Right lobe of liver (tissue), 6 donors: ENCODE measurements around the gene CYBB. TPM values are rescaled to one million over a fixed set of nuclear protein-coding genes. Genes with fewer than 3 reads are reported as not detected.

Experiments used
- ATAC-seq, 4 donors: fragments of 200-7000 bp; cut with Tn5 transposase; one replicate each; pipeline ENCODE4 v1.9.1; 2020; ENCODE audit warnings: mild to moderate bottlenecking in 4 of 4, moderate library complexity in 4 of 4
- DNase-seq, 3 donors: peaks; one replicate each; pipeline ENCODE4 v3.0.0-alpha.2; 2020
- H3K27ac ChIP-seq, 3 donors: fragments of 200-600 bp; one replicate each; pipeline ENCODE4 v1.8.0; 2022
- H3K27me3 ChIP-seq, 2 donors: fragments of 200-600 bp; one replicate each; pipeline ENCODE4 v1.8.0; 2022
- H3K36me3 ChIP-seq, 4 donors: fragments of 200-600 bp; sonication (generic) in 1 of 4; one replicate each; pipeline versions ENCODE4 v1.5.1 to v1.8.0; 2017 to 2022; ENCODE audit warnings: control low read depth in 1 of 4
- H3K4me1 ChIP-seq, 4 donors: fragments of 200-600 bp; sonication (generic) in 1 of 4; one replicate each; pipeline versions ENCODE4 v1.5.1 to v1.8.0; 2017 to 2022; ENCODE audit warnings: control low read depth in 1 of 4
- H3K4me3 ChIP-seq, 3 donors: fragments of 200-600 bp; one replicate each; pipeline ENCODE4 v1.8.0; 2022
- H3K9me3 ChIP-seq, 4 donors: fragments of 200-600 bp; sonication (generic) in 1 of 4; one replicate each; pipeline versions ENCODE4 v1.5.1 to v1.8.0; 2017 to 2022; ENCODE audit warnings: control low read depth in 1 of 4
- CTCF ChIP-seq, 4 donors: fragments of 200-600 bp in 3 of 4; fragments of 450-650 bp in 1 of 4; IDR thresholded peaks; one replicate each; pipeline versions ENCODE4 v1.5.1 to v1.8.0; 2016 to 2022; ENCODE audit warnings: antibody characterized with exemption in 4 of 4, mild to moderate bottlenecking in 2 of 4
- POLR2A ChIP-seq: fragments of 450-650 bp; IDR thresholded peaks from one replicate; pipeline ENCODE4 v1.6.1; 2017; ENCODE audit warnings: antibody characterized with exemption, mild to moderate bottlenecking
- WGBS: methylation state at CpG from one replicate; pipeline ENCODE4 v1.1.6; 2018; ENCODE audit warnings: low coverage, low lambda C conversion rate; ENCODE audit not compliant: insufficient coverage; ENCODE audit errors: missing lambda C conversion rate; 5-methylcytosine and 5-hydroxymethylcytosine counted together
- intact Hi-C, 2 donors: fragments of 100-400 bp; cut with DNase I; formaldehyde crosslinking; loops; one replicate each; pipeline versions ENCODE4 v1.11.2 to v1.14.1; 2022
- total RNA-seq, 6 experiments: library from RNA; depleted of rRNA in 2 of 6; stranded (reverse); fragments of >200 nt in 2 of 6; fragmentation: NEBNext Ultra II Directional in 3 of 6; extraction: Animal tissue kit (Norgen Biotek cat#: 25700) in 3 of 6; gene quantifications; one replicate each; pipeline versions ENCODE4 v1.1.0 to v1.2.4, GENCODE V29; 2016 to 2023
- donor health status: DM: no; HTN: yes; CAD: no.
- donor health status: DM: no; HTN: no; CAD: no.
- donor health status: DM: no; HTN: no; CAD: no.
- donor health status: DM: no; HTN: yes; CAD: no.
- donor health status: DM: no; HTN: yes; CAD: no.

The CYBB gene
- total RNA-seq, 6 experiments from 2014 or later = 5.7 to 39.4 (median 10.0) TPM

GRCh38 chrX:37847733-37848197, 67.9 kb downstream of the CYBB start:
- WGBS = 26% methylated on average over 5 of the region's 5 CpGs
- Histone ChIP-seq H3K36me3 (no peaks in the 10 kb centered on the region), H3K9me3 (no peaks in the 10 kb centered on the region), H3K4me1 (no peaks in the 10 kb centered on the region), H3K27me3 (no peaks in the 10 kb centered on the region), H3K4me3 (peak overlapping the region; percentile 53 to 62 (median 61)), H3K27ac (peak overlapping the region; percentile 22 to 79 (median 74))
- no peak for DNase-seq
- no peak for TF ChIP-seq CTCF (IDR thresholded peaks at IDR 0.05)
- TF ChIP-seq POLR2A = no peak
- ATAC-seq = no peak
- intact Hi-C loops = no loop called here

GRCh38 chrX:37854148-37854547, 74.3 kb downstream of the CYBB start:
- H3K36me3 ChIP-seq = no peaks in the 10 kb centered on the region
- H3K4me3 ChIP-seq = no peak overlapping the region
- intact Hi-C loops = no loop called here
- no peaks in the 10 kb centered on the region for H3K27me3 ChIP-seq
- no peak for DNase-seq
- H3K4me1 ChIP-seq = no peaks in the 10 kb centered on the region
- no peak for ATAC-seq
- no peak overlapping the region for H3K27ac ChIP-seq
- no peaks in the 10 kb centered on the region for H3K9me3 ChIP-seq
- TF ChIP-seq CTCF (IDR thresholded peaks at IDR 0.05) (no peak), POLR2A (no peak)
- WGBS = 61% methylated on average over 3 of the region's 3 CpGs

GRCh38 chrX:37854748-37855147, 74.9 kb downstream of the CYBB start:
- TF ChIP-seq POLR2A = no peak
- TF ChIP-seq CTCF (IDR thresholded peaks at IDR 0.05) = no peak

GRCh38 chrX:37860721-37861120, 80.9 kb downstream of the CYBB start:
- WGBS = 42% methylated on average over 3 of the region's 6 CpGs
- Histone ChIP-seq H3K36me3 (no peaks in the 10 kb centered on the region), H3K9me3 (no peaks in the 10 kb centered on the region), H3K4me3 (no peak overlapping the region), H3K27me3 (no peaks in the 10 kb centered on the region), H3K4me1 (peaks cover 0 to 15% (median 0%) of the 10 kb centered on the region in 4 donors), H3K27ac (no peak overlapping the region)
- intact Hi-C loops = no loop called here
- TF ChIP-seq POLR2A (no peak), CTCF (IDR thresholded peaks at IDR 0.05) (no peak)
- no peak for DNase-seq
- ATAC-seq = no peak

More at GRCh38 chrX:37854748-37855147, 74.9 kb downstream of the CYBB start:
- ATAC-seq (no peak), DNase-seq (no peak)
- H3K4me1 ChIP-seq = no peaks in the 10 kb centered on the region
- no peaks in the 10 kb centered on the region for H3K9me3 ChIP-seq
- H3K27me3 ChIP-seq = no peaks in the 10 kb centered on the region
- WGBS = 48% methylated on average over 2 of the region's 2 CpGs
- intact Hi-C loops = no loop called here
- H3K36me3 ChIP-seq = no peaks in the 10 kb centered on the region
- H3K27ac ChIP-seq = no peak overlapping the region
- H3K4me3 ChIP-seq = no peak overlapping the region

- intact Hi-C loops = no loop called here
- TF ChIP-seq POLR2A (no peak), CTCF (IDR thresholded peaks at IDR 0.05) (no peak)
- Histone ChIP-seq H3K9me3 (no peaks in the 10 kb centered on the region), H3K36me3 (no peaks in the 10 kb centered on the region), H3K4me3 (no peak overlapping the region), H3K4me1 (peaks cover 0 to 15% (median 0%) of the 10 kb centered on the region in 4 donors), H3K27ac (no peak overlapping the region), H3K27me3 (no peaks in the 10 kb centered on the region)
- peak; percentile 35 to 53 (median 48) for ATAC-seq
- DNase-seq = no peak
These were observed 83.0 kb downstream of the CYBB start for GRCh38 chrX:37862851-37863250.
